Activated CD8-positive, alpha-beta memory T cell treated with anti-CD3 and anti-CD28 coated beads for 36 hours (primary cell): ENCODE results near the gene MMP10. TPM values are rescaled to one million over a fixed set of nuclear protein-coding genes. Genes with fewer than 3 reads are reported as not detected.
"Not testable (repeated sequence)": the region's sequence is repeated elsewhere in the genome, so short reads cannot be mapped to it uniquely, and the experiment has no call there.

Experiments
- CTCF ChIA-PET: fragments of 350-600 bp; sonication (Branson Sonifier 250); formaldehyde crosslinking; loops from one replicate; lab custom pipeline; 2021; ENCODE audit warnings: antibody characterized with exemption; lab: Charles Lee
- POLR2A ChIA-PET: fragments of 350-600 bp; sonication (Branson Sonifier 250); formaldehyde crosslinking; loops from one replicate; lab custom pipeline; 2021; ENCODE audit warnings: antibody characterized with exemption; lab: Charles Lee
- total RNA-seq, 2 experiments: library from RNA; stranded (reverse); gene quantifications; one replicate each; pipeline ENCODE4 v1.2.3, GENCODE V29; 2021

MMP10 gene
- total RNA-seq, 2 experiments from 2014 or later, result not detected

DNA sequence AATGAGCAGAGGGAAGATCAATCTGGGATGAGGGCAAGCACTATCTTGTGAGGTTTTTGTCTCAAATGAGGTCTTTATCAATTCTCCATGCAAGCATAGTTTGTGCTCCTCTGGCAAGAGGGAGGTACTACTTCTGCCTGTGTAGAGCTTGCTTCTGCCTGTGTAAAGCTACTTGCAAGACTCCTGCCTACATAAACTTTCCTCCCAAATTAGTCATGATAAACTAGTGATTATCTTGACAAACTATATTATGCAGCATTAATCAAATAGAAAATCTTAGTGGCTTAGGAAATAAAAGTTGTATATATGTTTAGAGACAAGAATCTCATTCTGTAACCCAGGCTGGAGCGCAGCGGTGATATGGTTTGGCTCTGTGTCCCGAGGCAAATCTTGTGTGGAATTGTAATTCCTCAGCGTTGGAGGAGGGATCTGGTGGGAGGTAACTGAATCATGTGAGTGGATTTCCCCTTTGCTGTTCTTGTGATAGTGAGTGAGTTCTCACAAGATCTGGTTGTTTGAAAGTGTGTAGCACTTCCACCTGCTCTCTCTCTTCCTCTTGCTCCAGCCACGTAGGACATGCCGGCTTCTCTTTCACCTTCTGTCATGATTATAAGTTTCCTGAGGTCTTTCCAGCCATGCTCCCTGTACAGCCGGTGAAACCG is 8.0 kb upstream of the MMP10 start:
- POLR2A ChIA-PET, result no interaction called here
- CTCF ChIA-PET, result no interaction called here

- ChIA-PET POLR2A (no interaction called here), CTCF (no interaction called here)
Measured at GRCh38 chr11:102784380-102784779, 4.0 kb upstream of the MMP10 start.

- CTCF ChIA-PET, result no interaction called here
- POLR2A ChIA-PET, result no interaction called here
Measured at GRCh38 chr11:102783720-102784119, 3.3 kb upstream of the MMP10 start.

DNA sequence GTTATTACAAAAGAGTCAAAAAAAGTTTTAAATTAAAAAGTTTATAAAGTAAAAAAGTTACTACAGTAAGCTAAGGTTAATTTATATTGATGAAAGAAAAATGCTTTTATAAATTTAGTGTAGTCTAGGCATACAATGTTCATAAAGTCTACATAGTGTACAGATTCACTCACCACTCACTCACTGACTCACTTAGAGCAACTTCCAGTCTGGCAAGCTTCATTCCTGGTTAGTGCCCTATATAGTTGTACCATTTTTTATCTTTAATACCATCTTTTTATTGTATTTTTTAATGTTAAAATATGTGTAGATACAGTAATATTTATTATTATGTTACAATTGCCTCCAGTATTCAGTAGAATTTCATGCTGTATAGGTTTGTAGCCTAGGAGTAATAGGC is 2.6 kb upstream of the MMP10 start:
- CTCF ChIA-PET, result no interaction called here
- POLR2A ChIA-PET, result no interaction called here

GRCh38 chr11:102781676-102782075 is 1.2 kb upstream of the MMP10 start:
- CTCF ChIA-PET, result no interaction called here

DNA sequence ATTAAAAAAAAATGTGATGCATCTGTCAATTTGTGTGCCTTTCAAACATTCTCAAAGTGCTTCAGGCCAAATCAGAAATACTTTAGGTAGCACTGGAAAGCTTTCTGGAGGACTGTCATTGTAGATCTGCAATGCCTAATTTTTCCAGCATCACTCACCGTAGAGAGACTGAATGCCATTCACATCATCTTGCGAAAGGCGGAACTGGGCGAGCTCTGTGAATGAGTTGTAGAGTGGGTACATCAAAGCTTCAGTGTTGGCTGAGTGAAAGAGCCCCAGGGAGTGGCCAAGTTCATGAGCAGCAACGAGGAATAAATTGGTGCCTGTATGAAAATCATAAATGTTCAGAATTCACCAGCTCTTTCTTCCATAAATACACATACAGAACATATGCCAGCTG is 4.0 kb downstream of the MMP10 start:
- ChIA-PET CTCF (no interaction called here), POLR2A (no interaction called here)

More at GRCh38 chr11:102781676-102782075, 1.2 kb upstream of the MMP10 start:
- POLR2A ChIA-PET, result no interaction called here

DNA sequence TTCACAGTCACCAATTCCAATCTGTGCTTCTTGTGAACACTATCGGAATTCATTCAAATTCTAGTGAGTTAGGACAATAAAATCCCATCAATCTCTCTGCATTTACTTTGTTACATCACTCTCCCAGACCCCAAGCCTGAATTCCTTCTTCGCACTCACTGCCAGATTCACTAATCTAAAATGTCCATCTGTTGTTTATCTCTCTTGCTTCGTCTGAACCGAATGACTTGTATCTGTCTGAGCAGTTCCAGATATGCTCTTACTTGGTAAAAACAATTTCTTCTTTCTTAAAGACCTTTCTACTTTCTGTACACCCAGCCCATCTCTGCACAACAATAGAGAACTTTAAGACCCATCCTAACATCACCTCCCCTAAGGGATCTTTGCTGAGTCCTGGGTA is 7.0 kb downstream of the MMP10 start:
- ChIA-PET CTCF (no interaction called here), POLR2A (no interaction called here)

DNA sequence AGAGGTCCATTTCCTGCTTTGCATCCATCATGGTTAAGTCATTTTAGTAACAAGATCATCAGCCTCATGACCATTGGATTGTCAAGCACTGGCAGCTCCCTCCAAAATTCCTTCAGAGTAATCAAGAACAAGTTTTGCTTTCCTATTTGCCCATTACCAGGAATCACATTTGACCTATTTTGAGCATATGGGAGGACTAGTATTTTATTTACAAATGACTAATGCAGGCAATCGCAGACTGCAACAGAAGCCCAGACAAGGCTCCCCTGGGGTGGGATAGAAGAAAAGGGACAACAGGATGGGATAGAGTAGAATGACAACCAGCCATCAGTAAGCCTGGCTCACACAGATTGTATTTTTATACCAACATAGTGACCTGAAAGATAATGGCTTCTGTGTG is 9.1 kb downstream of the MMP10 start:
- POLR2A ChIA-PET, result no interaction called here
- CTCF ChIA-PET, result no interaction called here

- CTCF ChIA-PET, result no interaction called here
- POLR2A ChIA-PET, result no interaction called here
Measured at GRCh38 chr11:102770191-102770590, 10.2 kb downstream of the MMP10 start.

GRCh38 chr11:102767800-102768199 is 12.6 kb downstream of the MMP10 start:
- ChIA-PET CTCF (no interaction called here), POLR2A (no interaction called here)

DNA sequence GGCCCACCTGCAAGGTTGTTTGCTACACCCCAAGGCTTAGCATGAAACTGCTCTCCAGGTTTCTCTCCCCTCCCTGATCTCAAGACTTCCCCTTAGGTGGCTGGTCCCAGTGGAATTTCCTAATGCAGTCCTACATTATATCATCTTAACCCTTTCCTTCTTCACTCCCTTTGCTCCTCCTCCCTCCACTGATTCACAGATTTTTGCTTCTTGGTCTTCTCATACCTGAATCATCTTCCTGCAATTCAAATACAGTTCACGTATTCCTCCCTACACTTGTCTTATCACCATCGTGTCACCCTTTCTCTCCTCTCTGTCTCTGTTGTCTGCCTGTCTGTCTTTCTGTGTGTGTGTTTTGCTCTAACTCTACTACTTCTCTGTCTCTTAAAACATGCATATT is 17.0 kb downstream of the MMP10 start:
- POLR2A ChIA-PET, result no interaction called here
- CTCF ChIA-PET, result no interaction called here

DNA sequence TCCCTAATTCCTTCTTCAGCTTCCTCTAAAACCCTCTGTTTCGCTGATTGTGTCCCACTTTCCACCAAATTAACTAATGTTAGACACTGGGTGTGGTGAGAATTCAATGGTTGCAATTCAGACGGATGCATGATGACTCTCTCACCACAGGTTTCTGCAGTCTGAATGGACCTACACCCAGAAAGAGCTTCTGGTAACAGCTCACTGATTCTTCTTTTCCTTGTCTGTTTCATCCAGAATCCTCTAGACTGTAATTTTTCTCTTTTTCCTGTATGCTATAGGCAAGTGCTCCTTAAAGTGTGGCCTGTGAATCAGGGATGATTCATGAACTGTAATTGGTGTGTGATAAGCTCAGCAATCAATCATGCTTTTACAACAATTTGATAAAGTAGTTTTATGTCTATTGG is 18.1 kb downstream of the MMP10 start:
- CTCF ChIA-PET, result no interaction called here
- POLR2A ChIA-PET, result no interaction called here

DNA sequence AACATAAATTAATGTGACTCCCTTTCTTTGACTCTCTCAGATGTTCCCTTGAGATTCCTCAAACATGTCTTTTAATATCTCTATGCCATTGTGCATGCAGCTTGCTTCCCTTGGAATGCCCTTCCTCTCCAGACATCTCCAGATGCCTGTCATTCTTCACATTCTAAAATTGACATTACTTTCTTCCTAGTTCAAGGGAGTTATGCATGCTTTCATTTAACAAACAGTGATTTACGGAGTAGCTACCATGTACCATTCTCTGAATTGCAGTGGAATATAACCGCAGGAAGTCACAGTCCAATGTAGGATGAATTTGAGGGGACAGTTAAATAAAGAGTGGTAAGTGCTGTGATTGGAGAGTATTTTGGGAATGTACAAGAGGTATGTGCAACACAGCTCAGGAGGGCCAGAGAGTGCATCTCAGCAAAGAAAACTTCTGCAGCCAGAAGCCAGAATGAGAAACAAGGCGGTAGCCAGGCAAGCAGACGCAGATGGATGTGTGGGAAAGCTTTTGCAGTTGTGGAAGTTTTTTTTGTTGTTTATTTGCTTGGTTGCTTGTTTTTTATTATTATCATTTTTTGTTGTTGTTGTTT is 18.7 kb downstream of the MMP10 start:
- ChIA-PET CTCF (no interaction called here), POLR2A (no interaction called here)

DNA sequence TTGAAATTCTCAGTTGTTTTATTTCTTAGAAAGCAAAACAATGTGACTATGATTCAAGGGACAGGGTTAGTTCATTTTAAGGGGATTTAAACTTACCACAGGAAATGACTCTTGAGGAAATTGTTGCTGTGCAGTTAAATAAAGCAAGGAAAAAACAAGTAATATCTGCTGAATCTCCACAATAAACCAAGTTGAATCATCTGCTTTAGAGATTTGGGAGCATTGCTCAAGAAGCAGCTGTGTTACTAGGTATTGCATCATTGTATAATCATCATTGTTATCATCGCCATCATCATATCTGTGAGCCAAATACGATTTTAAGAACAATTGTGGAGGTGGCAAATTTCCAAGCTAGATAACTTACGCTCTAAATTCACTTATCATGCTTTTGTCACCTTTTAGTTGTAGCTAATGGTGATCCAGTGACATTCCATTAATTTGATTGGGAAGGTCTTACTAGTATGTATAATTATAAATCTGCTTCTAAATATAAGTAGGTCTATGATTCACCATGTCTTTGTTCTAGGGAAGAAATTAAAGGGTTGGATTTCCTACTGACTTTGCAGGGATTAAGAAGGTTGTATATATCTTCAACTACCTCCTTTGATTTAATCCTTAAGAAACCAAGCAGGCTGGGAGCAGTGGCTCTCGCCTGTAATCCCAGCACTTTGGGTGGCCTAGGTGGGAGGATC is 19.9 kb downstream of the MMP10 start:
- ChIA-PET POLR2A (no interaction called here), CTCF (no interaction called here)

GRCh38 chr11:102757823-102758549 is 22.4 kb downstream of the MMP10 start:
- ChIA-PET POLR2A (no interaction called here), CTCF (no interaction called here)

GRCh38 chr11:102753267-102753666 is 27.2 kb downstream of the MMP10 start:
- ChIA-PET CTCF (no interaction called here), POLR2A (no interaction called here)

DNA sequence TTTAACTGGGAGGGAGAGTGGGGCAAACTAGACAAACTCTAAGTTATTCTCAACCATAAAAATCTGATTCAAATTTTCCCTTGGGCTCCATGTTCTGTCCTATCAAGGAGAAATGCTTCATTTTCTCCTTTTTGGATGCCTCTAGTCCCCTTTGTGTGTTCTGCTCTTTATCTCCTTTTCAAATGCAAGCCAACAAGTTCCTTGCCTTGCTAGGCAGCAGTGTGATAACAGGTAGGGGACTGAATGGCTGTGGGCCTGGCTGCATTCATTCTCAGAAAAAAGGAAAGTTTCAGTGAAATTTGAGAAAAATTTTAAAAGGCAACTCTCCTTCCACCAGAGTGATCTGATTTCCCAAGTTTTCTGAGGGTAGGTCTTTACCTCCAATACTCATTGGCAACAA is 28.8 kb downstream of the MMP10 start:
- ChIA-PET CTCF (no interaction called here), POLR2A (no interaction called here)

DNA sequence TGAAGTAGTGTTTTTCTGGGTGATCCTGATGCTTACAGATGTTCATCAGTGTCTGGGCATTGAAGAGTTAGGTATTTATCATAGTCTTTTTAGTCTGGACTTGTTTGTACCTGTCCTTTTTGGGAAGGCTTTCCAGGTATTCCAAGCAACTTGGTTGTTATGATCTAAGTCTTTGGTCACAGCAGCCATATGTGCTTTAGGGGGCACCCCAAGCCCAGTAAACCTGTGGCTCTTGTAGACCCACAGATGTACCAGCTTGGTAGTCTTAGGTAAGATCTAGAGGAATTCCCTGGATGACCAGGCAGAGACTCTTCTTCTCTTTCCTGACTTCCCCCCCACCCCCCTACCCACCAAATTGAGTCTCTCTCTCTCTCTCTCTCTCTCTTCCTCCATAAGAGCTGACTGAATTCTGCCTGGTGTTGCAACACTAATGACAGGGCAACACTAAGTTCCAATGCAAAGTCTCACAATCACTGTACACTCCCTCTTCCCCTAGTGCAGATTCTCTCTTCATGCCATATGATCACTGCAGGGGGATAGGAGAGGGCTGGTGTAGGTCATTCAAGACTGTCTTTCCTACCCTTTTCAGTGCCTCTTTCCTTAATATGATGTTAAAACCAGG is 31.2 kb downstream of the MMP10 start:
- POLR2A ChIA-PET, result no interaction called here
- CTCF ChIA-PET, result no interaction called here

DNA sequence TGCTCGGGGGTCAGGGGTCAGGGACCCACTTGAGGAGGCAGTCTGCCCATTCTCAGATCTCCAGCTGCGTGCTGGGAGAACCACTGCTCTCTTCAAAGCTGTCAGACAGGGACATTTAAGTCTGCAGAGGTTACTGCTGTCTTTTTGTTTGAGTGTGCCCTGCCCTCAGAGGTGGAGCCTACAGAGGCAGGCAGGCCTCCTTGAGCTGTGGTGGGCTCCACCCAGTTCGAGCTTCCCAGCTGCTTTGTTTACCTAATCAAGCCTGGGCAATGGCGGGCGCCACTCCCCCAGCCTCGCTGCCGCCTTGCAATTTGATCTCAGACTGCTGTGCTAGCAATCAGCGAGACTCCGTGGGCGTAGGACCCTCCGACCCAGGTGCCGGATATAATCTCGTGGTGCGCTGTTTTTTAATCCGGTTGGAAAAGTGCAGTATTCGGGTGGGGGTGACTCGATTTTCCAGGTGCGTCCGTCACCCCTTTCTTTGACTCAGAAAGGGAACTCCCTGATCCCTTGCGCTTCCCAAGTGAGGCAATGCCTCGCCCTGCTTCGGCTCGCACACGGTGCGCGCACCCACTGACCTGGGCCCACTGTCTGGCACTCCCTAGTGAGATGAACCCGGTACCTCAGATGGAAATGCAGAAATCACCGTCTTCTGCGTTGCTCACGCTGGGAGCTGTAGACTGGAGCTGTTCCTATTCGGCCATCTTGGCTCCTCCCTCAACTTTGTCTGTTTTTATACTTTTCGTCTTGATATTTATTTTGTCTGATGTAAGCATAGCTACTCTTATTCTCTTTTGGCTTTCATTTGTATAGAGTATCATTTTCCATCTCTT is 33.5 kb downstream of the MMP10 start:
- CTCF ChIA-PET, POLR2A ChIA-PET: not testable (repeated sequence)
